Activated naive CD8-positive, alpha-beta T cell treated with anti-CD3 and anti-CD28 coated beads for 36 hours (primary cell): ENCODE measurements around the gene PLEKHG3. TPM values are rescaled to one million over a fixed set of nuclear protein-coding genes. Genes with fewer than 3 reads are reported as not detected.

Experiments
- DNase-seq: peaks from one replicate; pipeline ENCODE4 v3.0.0; 2021
- H3K27ac Mint-ChIP-seq: one replicate; pipeline ENCODE4 v1.8.0; 2022; ENCODE audit warnings: mild to moderate bottlenecking, moderate library complexity, mixed read lengths
- H3K27me3 Mint-ChIP-seq: one replicate; pipeline ENCODE4 v1.8.0; 2022; ENCODE audit warnings: mild to moderate bottlenecking, mixed read lengths
- H3K36me3 Mint-ChIP-seq: one replicate; pipeline ENCODE4 v1.8.0; 2021; ENCODE audit warnings: mild to moderate bottlenecking, mixed read lengths
- H3K4me1 Mint-ChIP-seq: one replicate; pipeline ENCODE4 v1.8.0; 2021; ENCODE audit warnings: mixed read lengths
- H3K4me3 Mint-ChIP-seq: one replicate; pipeline ENCODE4 v1.8.0; 2022; ENCODE audit warnings: mild to moderate bottlenecking, moderate library complexity, mixed read lengths
- H3K9me3 Mint-ChIP-seq: one replicate; pipeline ENCODE4 v1.8.0; 2022; ENCODE audit warnings: mixed read lengths
- total RNA-seq, 2 experiments: library from RNA; stranded (reverse); gene quantifications; one replicate each; pipeline ENCODE4 v1.2.3, GENCODE V29; 2021

The PLEKHG3 gene
- total RNA-seq, 2 experiments from 2014 or later: 0.12 TPM; not detected in 1

DNA sequence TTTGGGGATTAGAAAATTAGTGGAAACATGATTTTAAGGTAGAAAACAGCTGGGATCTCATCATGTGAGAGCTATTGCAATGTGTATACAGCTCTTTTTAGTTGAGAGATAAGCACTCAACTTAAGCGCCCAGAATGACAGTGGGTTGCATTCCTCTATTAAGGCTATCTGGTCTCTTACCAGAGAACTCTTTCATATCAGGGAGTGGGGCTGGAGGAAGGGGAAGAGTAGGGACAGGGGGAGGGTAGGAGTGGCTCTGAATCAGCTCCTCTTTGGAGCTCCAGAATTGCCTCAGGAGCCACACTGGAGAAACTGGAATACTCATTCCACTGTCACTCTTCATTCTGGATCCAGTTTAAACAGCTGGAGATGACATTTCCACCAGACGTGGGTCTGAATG, 9.2 kb upstream of the PLEKHG3 start:
- no peaks in the 10 kb centered on the region for H3K36me3 Mint-ChIP-seq
- H3K27me3 Mint-ChIP-seq: peaks cover 55% of the 10 kb centered on the region
- H3K27ac Mint-ChIP-seq: no peak overlapping the region
- H3K4me1 Mint-ChIP-seq: peaks cover 2% of the 10 kb centered on the region
- no peaks in the 10 kb centered on the region for H3K9me3 Mint-ChIP-seq
- no peak overlapping the region for H3K4me3 Mint-ChIP-seq
- no peak for DNase-seq

GRCh38 chr14:64696355-64696857, 7.8 kb upstream of the PLEKHG3 start:
- Mint-ChIP-seq H3K4me1 (peaks cover 1% of the 10 kb centered on the region), H3K9me3 (no peaks in the 10 kb centered on the region), H3K27ac (no peak overlapping the region), H3K36me3 (no peaks in the 10 kb centered on the region), H3K4me3 (no peak overlapping the region), H3K27me3 (peaks cover 61% of the 10 kb centered on the region)
- no peak for DNase-seq

DNA sequence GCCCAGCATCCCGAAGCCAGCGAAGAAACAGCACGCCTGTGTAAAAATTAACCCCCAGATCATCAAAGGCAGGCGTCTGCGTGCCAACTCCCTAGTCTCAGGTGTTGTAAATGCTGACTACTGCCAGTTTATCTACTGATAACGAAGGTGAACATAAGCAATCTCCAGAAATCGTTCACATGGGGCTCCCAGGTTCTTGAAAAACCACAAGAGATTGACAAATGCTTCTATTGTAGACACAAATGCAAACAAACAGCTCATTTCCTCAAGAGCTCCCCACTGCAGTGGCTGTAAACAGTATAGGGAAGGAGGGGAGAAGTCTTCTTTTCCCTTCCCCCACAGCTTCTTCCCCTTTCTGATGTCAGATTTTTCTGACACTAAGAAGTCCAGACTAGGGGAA, 5.3 kb upstream of the PLEKHG3 start:
- Mint-ChIP-seq H3K4me3 (no peak overlapping the region), H3K27me3 (peaks cover 76% of the 10 kb centered on the region), H3K9me3 (no peaks in the 10 kb centered on the region), H3K27ac (no peak overlapping the region), H3K4me1 (peaks cover 10% of the 10 kb centered on the region), H3K36me3 (no peaks in the 10 kb centered on the region)
- no peak for DNase-seq

DNA sequence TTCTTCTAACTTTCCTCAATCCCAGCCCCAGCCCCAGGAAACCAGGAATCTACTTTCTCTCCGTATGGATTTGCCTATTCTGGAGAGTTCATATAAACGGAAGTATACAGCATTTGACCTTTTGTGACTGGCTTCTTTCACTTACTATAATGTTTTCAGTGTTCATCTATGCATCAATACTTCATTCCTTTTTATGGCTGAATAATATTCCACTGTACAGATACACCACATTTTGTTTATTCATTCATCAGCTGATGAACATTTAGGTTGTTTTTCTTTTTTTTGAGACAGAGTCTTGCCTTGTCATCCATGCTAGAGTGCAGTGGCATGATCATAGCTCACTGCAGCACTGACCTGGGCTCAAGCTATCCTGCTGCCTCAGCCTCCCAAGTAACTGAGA, 3.9 kb upstream of the PLEKHG3 start:
- Mint-ChIP-seq H3K4me1 (peaks cover 10% of the 10 kb centered on the region), H3K27ac (no peak overlapping the region), H3K27me3 (peaks cover 88% of the 10 kb centered on the region), H3K36me3 (no peaks in the 10 kb centered on the region), H3K4me3 (no peak overlapping the region), H3K9me3 (no peaks in the 10 kb centered on the region)
- DNase-seq: no peak

GRCh38 chr14:64700894-64701293, 3.3 kb upstream of the PLEKHG3 start:
- no peaks in the 10 kb centered on the region for H3K9me3 Mint-ChIP-seq
- DNase-seq: no peak
- no peak overlapping the region for H3K4me3 Mint-ChIP-seq
- H3K27ac Mint-ChIP-seq: no peak overlapping the region
- H3K27me3 Mint-ChIP-seq: peaks cover 89% of the 10 kb centered on the region
- peaks cover 14% of the 10 kb centered on the region for H3K4me1 Mint-ChIP-seq
- no peaks in the 10 kb centered on the region for H3K36me3 Mint-ChIP-seq

- H3K9me3 Mint-ChIP-seq: no peaks in the 10 kb centered on the region
- no peaks in the 10 kb centered on the region for H3K36me3 Mint-ChIP-seq
- H3K4me3 Mint-ChIP-seq: no peak overlapping the region
- peaks cover 15% of the 10 kb centered on the region for H3K4me1 Mint-ChIP-seq
- no peak for DNase-seq
- no peak overlapping the region for H3K27ac Mint-ChIP-seq
- peaks cover 90% of the 10 kb centered on the region for H3K27me3 Mint-ChIP-seq
These were observed 2.6 kb upstream of the PLEKHG3 start for GRCh38 chr14:64701660-64702059.

DNA sequence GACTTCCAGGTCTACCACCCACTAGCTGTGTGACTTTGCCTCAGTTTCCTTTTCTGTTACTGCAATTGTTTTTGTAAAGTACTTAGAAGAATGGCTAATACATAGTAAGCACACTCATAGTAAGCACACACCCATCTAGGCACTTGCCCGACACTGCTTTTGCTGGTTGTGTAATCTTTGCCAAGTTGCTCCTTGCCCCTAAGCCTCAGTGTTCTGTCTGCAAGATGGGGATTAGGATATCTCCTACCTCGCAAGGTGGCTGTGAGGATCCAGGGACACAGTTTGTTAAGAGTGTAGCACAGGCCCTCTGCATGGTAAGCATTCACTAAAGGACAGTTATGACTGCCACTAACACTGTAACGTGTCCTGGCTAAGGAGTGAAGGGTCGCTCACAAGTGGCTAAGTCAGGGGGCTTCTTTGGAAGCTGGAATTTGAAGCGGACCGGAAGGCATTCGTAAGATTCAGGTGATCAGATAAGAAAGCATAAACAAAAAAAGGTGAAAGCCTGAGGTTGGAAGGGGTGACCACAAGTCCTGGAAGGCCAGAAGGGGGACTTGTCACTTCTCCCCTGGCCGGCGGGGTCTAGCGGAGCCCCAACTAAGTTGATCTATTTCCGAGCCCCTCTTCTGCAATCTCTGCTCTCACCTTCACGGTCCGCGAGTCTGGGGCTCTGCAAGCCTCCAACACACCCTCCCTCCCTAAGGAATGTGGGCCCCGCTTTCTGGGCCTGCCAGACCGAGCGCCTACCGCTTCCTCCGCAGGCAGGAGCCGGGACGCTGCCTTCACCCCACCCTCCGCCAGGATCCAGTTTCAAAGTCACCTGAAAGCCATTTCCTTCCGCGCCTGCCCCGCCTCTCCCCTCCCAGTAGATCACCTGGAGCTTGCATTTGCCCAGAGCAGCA, 1.5 kb upstream of the PLEKHG3 start:
- DNase-seq: peak; percentile 8
- Mint-ChIP-seq H3K4me1 (peaks cover 15% of the 10 kb centered on the region), H3K27ac (no peak overlapping the region), H3K27me3 (peaks cover 86% of the 10 kb centered on the region), H3K9me3 (no peaks in the 10 kb centered on the region), H3K36me3 (no peaks in the 10 kb centered on the region), H3K4me3 (peak overlapping the region; percentile 56)

- H3K9me3 Mint-ChIP-seq: no peaks in the 10 kb centered on the region
- peak overlapping the region; percentile 56 for H3K4me3 Mint-ChIP-seq
- H3K27me3 Mint-ChIP-seq: peaks cover 83% of the 10 kb centered on the region
- no peak overlapping the region for H3K27ac Mint-ChIP-seq
- DNase-seq: no peak
- no peaks in the 10 kb centered on the region for H3K36me3 Mint-ChIP-seq
- H3K4me1 Mint-ChIP-seq: peaks cover 21% of the 10 kb centered on the region
These were observed 655 bp upstream of the PLEKHG3 start for GRCh38 chr14:64703395-64704142.

- H3K27me3 Mint-ChIP-seq: peaks cover 84% of the 10 kb centered on the region
- peak overlapping the region; percentile 42 for H3K4me3 Mint-ChIP-seq
- H3K36me3 Mint-ChIP-seq: no peaks in the 10 kb centered on the region
- peaks cover 25% of the 10 kb centered on the region for H3K4me1 Mint-ChIP-seq
- H3K9me3 Mint-ChIP-seq: no peaks in the 10 kb centered on the region
- no peak overlapping the region for H3K27ac Mint-ChIP-seq
- DNase-seq: peak; percentile 7
These were observed 638 bp downstream of the PLEKHG3 start for GRCh38 chr14:64704743-64705380.

GRCh38 chr14:64705381-64706118, 1.3 kb downstream of the PLEKHG3 start:
- Mint-ChIP-seq H3K27ac (no peak overlapping the region), H3K27me3 (peaks cover 77% of the 10 kb centered on the region), H3K36me3 (no peaks in the 10 kb centered on the region), H3K9me3 (no peaks in the 10 kb centered on the region), H3K4me3 (peak overlapping the region; percentile 42), H3K4me1 (peaks cover 25% of the 10 kb centered on the region)
- DNase-seq: no peak

GRCh38 chr14:64706119-64706592, 1.9 kb downstream of the PLEKHG3 start:
- Mint-ChIP-seq H3K27me3 (peaks cover 71% of the 10 kb centered on the region), H3K9me3 (no peaks in the 10 kb centered on the region), H3K4me3 (no peak overlapping the region), H3K4me1 (peaks cover 25% of the 10 kb centered on the region), H3K27ac (no peak overlapping the region), H3K36me3 (no peaks in the 10 kb centered on the region)
- DNase-seq: no peak

- Mint-ChIP-seq H3K4me3 (no peak overlapping the region), H3K27ac (no peak overlapping the region), H3K4me1 (peaks cover 25% of the 10 kb centered on the region), H3K27me3 (peaks cover 66% of the 10 kb centered on the region), H3K36me3 (no peaks in the 10 kb centered on the region), H3K9me3 (no peaks in the 10 kb centered on the region)
- DNase-seq: no peak
These were observed 2.5 kb downstream of the PLEKHG3 start for GRCh38 chr14:64706593-64707193.

- H3K27ac Mint-ChIP-seq: no peak overlapping the region
- peaks cover 25% of the 10 kb centered on the region for H3K4me1 Mint-ChIP-seq
- DNase-seq: no peak
- peaks cover 3% of the 10 kb centered on the region for H3K9me3 Mint-ChIP-seq
- no peaks in the 10 kb centered on the region for H3K36me3 Mint-ChIP-seq
- peaks cover 60% of the 10 kb centered on the region for H3K27me3 Mint-ChIP-seq
- no peak overlapping the region for H3K4me3 Mint-ChIP-seq
These were observed 3.4 kb downstream of the PLEKHG3 start for GRCh38 chr14:64707661-64708060.
